Measurements from ENCODE around the gene TNKS2. TPM values are rescaled to one million over a fixed set of nuclear protein-coding genes. Genes with fewer than 3 reads are reported as not detected.
"Not testable (repeated sequence)": the region's sequence is repeated elsewhere in the genome, so short reads cannot be mapped to it uniquely, and the experiment has no call there.

The TNKS2 gene
- total RNA-seq (2014; rRNA removed; shearing (Covaris generic)): 21.9 and 23.8 TPM in 2 replicates

GRCh38 chr10:91797874-91798648 lies at the start of gene TNKS2:
TNKS2 (plus strand) TSS chr10:91798426; CDS start chr10:91798691, 265 bp downstream.
- H3K27ac ChIP-seq: peak within 1 kb of the TSS; percentile 73
- peak; percentile 94 for DNase-seq (ENCODE audit: low read depth in 1 of 2, low spot score in 2 of 2)
- no peaks in the 10 kb centered on the region; the same call in none of the 2 replicates for H3K27me3 ChIP-seq (replicated peaks)
- 0 out of 2 replicates have a peak, but pooled peaks cover 3% of the 10 kb centered on the region for H3K9me3 ChIP-seq (replicated peaks)
- H3K4me3 ChIP-seq: peak within 1 kb of the TSS; percentile 99
- peaks cover 24% of the 10 kb centered on the region for H3K4me1 ChIP-seq (replicated peaks)
- peaks cover 32% of the 10 kb centered on the region for H3K36me3 ChIP-seq

- not testable (repeated sequence) for H3K36me3 ChIP-seq; H3K27ac ChIP-seq; H3K9me3 ChIP-seq (replicated peaks); H3K27me3 ChIP-seq (replicated peaks); DNase-seq (ENCODE audit: low read depth in 1 of 2, low spot score in 2 of 2); H3K4me1 ChIP-seq (replicated peaks); H3K4me3 ChIP-seq
These were observed 48.6 kb upstream of the TNKS2 start for GRCh38 chr10:91749592-91749991.

GRCh38 chr10:91756286-91756685 lies 41.9 kb upstream of the TNKS2 start:
- no peak overlapping the region for H3K27ac ChIP-seq
- no peak for DNase-seq (ENCODE audit: low read depth in 1 of 2, low spot score in 2 of 2)
- 0 out of 2 replicates have a peak, but pooled peaks cover 8% of the 10 kb centered on the region for H3K4me1 ChIP-seq (replicated peaks)
- no peaks in the 10 kb centered on the region for H3K9me3 ChIP-seq (replicated peaks)
- H3K4me3 ChIP-seq: no peak overlapping the region
- H3K27me3 ChIP-seq (replicated peaks): 0 out of 2 replicates have a peak, but pooled peaks cover 5% of the 10 kb centered on the region
- no peaks in the 10 kb centered on the region for H3K36me3 ChIP-seq

- 0 out of 2 replicates have a peak, but pooled peaks cover 8% of the 10 kb centered on the region for H3K4me1 ChIP-seq (replicated peaks)
- 0 out of 2 replicates have a peak, but pooled peaks cover 5% of the 10 kb centered on the region for H3K27me3 ChIP-seq (replicated peaks)
- no peak overlapping the region for H3K4me3 ChIP-seq
- DNase-seq (ENCODE audit: low read depth in 1 of 2, low spot score in 2 of 2): peak in 1 of 2 experiments; percentile 19
- H3K9me3 ChIP-seq (replicated peaks): no peaks in the 10 kb centered on the region
- H3K36me3 ChIP-seq: no peaks in the 10 kb centered on the region
- H3K27ac ChIP-seq: no peak overlapping the region
These were observed 39.7 kb upstream of the TNKS2 start for GRCh38 chr10:91758303-91759146.

GRCh38 chr10:91759581-91759986 lies 38.6 kb upstream of the TNKS2 start:
- Histone ChIP-seq H3K27me3 (replicated peaks) (0 out of 2 replicates have a peak, but pooled peaks cover 5% of the 10 kb centered on the region), H3K4me3 (no peak overlapping the region), H3K4me1 (replicated peaks) (0 out of 2 replicates have a peak, but pooled peaks cover 8% of the 10 kb centered on the region), H3K36me3 (no peaks in the 10 kb centered on the region), H3K9me3 (replicated peaks) (no peaks in the 10 kb centered on the region), H3K27ac (no peak overlapping the region)
- DNase-seq (ENCODE audit: low read depth in 1 of 2, low spot score in 2 of 2): peak in 1 of 2 experiments; percentile 51

- no peak overlapping the region for H3K27ac ChIP-seq
- no peak for DNase-seq (ENCODE audit: low read depth in 1 of 2, low spot score in 2 of 2)
- H3K36me3 ChIP-seq: no peaks in the 10 kb centered on the region
- 0 out of 2 replicates have a peak, but pooled peaks cover 5% of the 10 kb centered on the region for H3K27me3 ChIP-seq (replicated peaks)
- H3K9me3 ChIP-seq (replicated peaks): no peaks in the 10 kb centered on the region
- 0 out of 2 replicates have a peak, but pooled peaks cover 8% of the 10 kb centered on the region for H3K4me1 ChIP-seq (replicated peaks)
- no peak overlapping the region for H3K4me3 ChIP-seq
These were observed 36.5 kb upstream of the TNKS2 start for GRCh38 chr10:91761721-91762120.

GRCh38 chr10:91762878-91763277 lies 35.3 kb upstream of the TNKS2 start:
- Histone ChIP-seq H3K4me1 (replicated peaks) (0 out of 2 replicates have a peak, but pooled peaks cover 8% of the 10 kb centered on the region), H3K36me3 (no peaks in the 10 kb centered on the region), H3K27me3 (replicated peaks) (no peaks in the 10 kb centered on the region), H3K4me3 (no peak overlapping the region), H3K27ac (no peak overlapping the region), H3K9me3 (replicated peaks) (no peaks in the 10 kb centered on the region)
- no peak for DNase-seq (ENCODE audit: low read depth in 1 of 2, low spot score in 2 of 2)

- Histone ChIP-seq H3K36me3 (no peaks in the 10 kb centered on the region), H3K27ac (no peak overlapping the region), H3K4me3 (no peak overlapping the region), H3K4me1 (replicated peaks) (no peaks in the 10 kb centered on the region), H3K9me3 (replicated peaks) (no peaks in the 10 kb centered on the region), H3K27me3 (replicated peaks) (no peaks in the 10 kb centered on the region)
- DNase-seq (ENCODE audit: low read depth in 1 of 2, low spot score in 2 of 2): no peak
These were observed 31.6 kb upstream of the TNKS2 start for GRCh38 chr10:91766676-91767075.

GRCh38 chr10:91768123-91768522 lies 30.1 kb upstream of the TNKS2 start:
- Histone ChIP-seq H3K36me3 (no peaks in the 10 kb centered on the region), H3K4me1 (replicated peaks) (no peaks in the 10 kb centered on the region), H3K27me3 (replicated peaks) (no peaks in the 10 kb centered on the region), H3K9me3 (replicated peaks) (no peaks in the 10 kb centered on the region), H3K4me3 (no peak overlapping the region), H3K27ac (no peak overlapping the region)
- no peak for DNase-seq (ENCODE audit: low read depth in 1 of 2, low spot score in 2 of 2)

- Histone ChIP-seq H3K4me1 (replicated peaks) (no peaks in the 10 kb centered on the region), H3K27ac (no peak overlapping the region), H3K9me3 (replicated peaks) (no peaks in the 10 kb centered on the region), H3K36me3 (no peaks in the 10 kb centered on the region), H3K4me3 (no peak overlapping the region), H3K27me3 (replicated peaks) (no peaks in the 10 kb centered on the region)
- DNase-seq (ENCODE audit: low read depth in 1 of 2, low spot score in 2 of 2): no peak
These were observed 26.3 kb upstream of the TNKS2 start for GRCh38 chr10:91771907-91772306.

GRCh38 chr10:91772461-91772860 lies 25.8 kb upstream of the TNKS2 start:
- no peaks in the 10 kb centered on the region for H3K4me1 ChIP-seq (replicated peaks)
- H3K27me3 ChIP-seq (replicated peaks): no peaks in the 10 kb centered on the region
- H3K9me3 ChIP-seq (replicated peaks): no peaks in the 10 kb centered on the region

GRCh38 chr10:91772869-91773268 lies 25.4 kb upstream of the TNKS2 start:
- no peak for DNase-seq (ENCODE audit: low read depth in 1 of 2, low spot score in 2 of 2)
- H3K27ac ChIP-seq: no peak overlapping the region
- no peaks in the 10 kb centered on the region for H3K9me3 ChIP-seq (replicated peaks)
- H3K27me3 ChIP-seq (replicated peaks): no peaks in the 10 kb centered on the region
- no peaks in the 10 kb centered on the region for H3K4me1 ChIP-seq (replicated peaks)
- no peak overlapping the region for H3K4me3 ChIP-seq
- no peaks in the 10 kb centered on the region for H3K36me3 ChIP-seq

More at GRCh38 chr10:91772461-91772860, 25.8 kb upstream of the TNKS2 start:
- no peak for DNase-seq (ENCODE audit: low read depth in 1 of 2, low spot score in 2 of 2)
- Histone ChIP-seq H3K4me3 (no peak overlapping the region), H3K36me3 (no peaks in the 10 kb centered on the region), H3K27ac (no peak overlapping the region)

- no peak for DNase-seq (ENCODE audit: low read depth in 1 of 2, low spot score in 2 of 2)
- Histone ChIP-seq H3K4me3 (no peak overlapping the region), H3K4me1 (replicated peaks) (no peaks in the 10 kb centered on the region), H3K27me3 (replicated peaks) (no peaks in the 10 kb centered on the region; the same call in 1 of the 2 replicates), H3K27ac (no peak overlapping the region), H3K36me3 (no peaks in the 10 kb centered on the region), H3K9me3 (replicated peaks) (no peaks in the 10 kb centered on the region)
These were observed 23.7 kb upstream of the TNKS2 start for GRCh38 chr10:91774571-91774970.

Measured in SJSA1 (cell line).